IMR-90 (cell line): Measurements from ENCODE around the gene BLNK. TPM values are rescaled to one million over a fixed set of nuclear protein-coding genes. Genes with fewer than 3 reads are reported as not detected.

Source experiments
- ATAC-seq: fragments of 200-7000 bp; cut with Tn5 transposase; 2 replicates; pipeline ENCODE4 v1.9.1; 2020; ENCODE audit warnings: low read depth, mild to moderate bottlenecking, moderate library complexity
- BruUV-seq: library from RNA; stranded (reverse); fragments of 400-500 nt; replicated peaks from 2 replicates; lab custom pipeline; 2021; lab: Mats Ljungman, UMichigan
- CTCF ChIA-PET: fragments of 300-600 bp; formaldehyde crosslinking; extraction: SDS; loops from one replicate; lab custom pipeline; 2021; ENCODE audit warnings: antibody characterized with exemption; lab: Yijun Ruan, JAX
- POLR2A ChIA-PET: fragments of 300-600 bp; sonication (Branson Sonifier 250); formaldehyde crosslinking; loops from one replicate; lab custom pipeline; 2022; ENCODE audit warnings: antibody characterized with exemption; ENCODE audit not compliant: unreplicated experiment; lab: Charles Lee
- DNase-seq: peaks from one replicate; pipeline ENCODE4 v3.0.0; 2013
- H2AFZ ChIP-seq: replicated peaks from 2 replicates; pipeline ENCODE3; 2013; ENCODE audit warnings: low read length, mild to moderate bottlenecking; ENCODE audit not compliant: poor library complexity
- H2AK5ac ChIP-seq: 2 replicates; pipeline ENCODE4 v1.6.1; 2013; ENCODE audit warnings: low read depth, low read length, inconsistent platforms
- H2AK9ac ChIP-seq: replicated peaks from 2 replicates; pipeline ENCODE3; 2013; ENCODE audit warnings: mild to moderate bottlenecking, low read depth, low read length, moderate library complexity; ENCODE audit not compliant: poor library complexity
- H2BK120ac ChIP-seq: 2 replicates; pipeline ENCODE4 v1.6.1; 2013; ENCODE audit warnings: low read depth, low read length, inconsistent platforms
- H2BK15ac ChIP-seq: 3 replicates; pipeline ENCODE4 v1.6.1; 2013; ENCODE audit warnings: low read depth, low read length, inconsistent platforms
- H2BK20ac ChIP-seq: 2 replicates; pipeline ENCODE4 v1.6.1; 2013; ENCODE audit warnings: low read depth, mild to moderate bottlenecking, inconsistent platforms, low read length, moderate library complexity
- H2BK5ac ChIP-seq: 2 replicates; pipeline ENCODE4 v1.6.1; 2013; ENCODE audit warnings: mild to moderate bottlenecking, low read depth, low read length, inconsistent platforms; ENCODE audit not compliant: poor library complexity, severe bottlenecking
- H3K14ac ChIP-seq: replicated peaks from 2 replicates; pipeline ENCODE4 v1.6.1; 2013; ENCODE audit warnings: low read depth, low read length, inconsistent platforms
- H3K18ac ChIP-seq: 2 replicates; pipeline ENCODE4 v1.6.1; 2013; ENCODE audit warnings: low read depth, low read length, control low read depth
- H3K23ac ChIP-seq: 2 replicates; pipeline ENCODE4 v1.6.1; 2013; ENCODE audit warnings: low read depth, low read length, inconsistent platforms
- H3K27ac ChIP-seq: 2 replicates; pipeline ENCODE4 v1.5.1; 2013; ENCODE audit warnings: mild to moderate bottlenecking, control low read depth, low read length; ENCODE audit not compliant: insufficient read depth
- H3K27me3 ChIP-seq: 2 replicates; pipeline ENCODE4 v1.6.1; 2013; ENCODE audit warnings: low read length; ENCODE audit not compliant: control insufficient read depth, insufficient read depth
- H3K36me3 ChIP-seq: 2 replicates; pipeline ENCODE4 v1.6.1; 2013; ENCODE audit warnings: low read length, mixed read lengths; ENCODE audit not compliant: control insufficient read depth, insufficient read depth
- H3K4ac ChIP-seq: 2 replicates; pipeline ENCODE4 v1.6.1; 2013; ENCODE audit warnings: low read depth, low read length, inconsistent platforms
- H3K4me1 ChIP-seq: 2 replicates; pipeline ENCODE4 v1.6.1; 2013; ENCODE audit warnings: low read length, mixed read lengths; ENCODE audit not compliant: control insufficient read depth, insufficient read depth
- H3K4me2 ChIP-seq: 2 replicates; pipeline ENCODE4 v1.6.1; 2013; ENCODE audit warnings: low read depth, mild to moderate bottlenecking, control low read depth, low read length, moderate library complexity
- H3K4me3 ChIP-seq: 2 replicates; pipeline ENCODE4 v1.5.1; 2013; ENCODE audit warnings: low read depth, mild to moderate bottlenecking, control low read depth, low read length, moderate library complexity; ENCODE audit not compliant: insufficient read depth
- H3K56ac ChIP-seq: 2 replicates; pipeline ENCODE4 v1.6.1; 2013; ENCODE audit warnings: low read length, inconsistent platforms; ENCODE audit not compliant: insufficient read depth; ENCODE audit errors: extremely low read depth
- H3K79me1 ChIP-seq, 2 experiments: 2 replicates each; pipeline ENCODE4 v1.6.1; 2013; ENCODE audit warnings: low read length in 2 of 2, inconsistent platforms in 1 of 2, low read depth in 1 of 2
- H3K9ac ChIP-seq: 2 replicates; pipeline ENCODE4 v1.6.1; 2013; ENCODE audit warnings: low read depth, low read length, control low read depth
- H3K9me1 ChIP-seq: 2 replicates; pipeline ENCODE4 v1.6.1; 2013; ENCODE audit warnings: low read length, inconsistent platforms; ENCODE audit not compliant: insufficient read depth
- H3K9me3 ChIP-seq: 2 replicates; pipeline ENCODE4 v1.6.1; 2013; ENCODE audit warnings: low read length; ENCODE audit not compliant: control insufficient read depth, insufficient read depth
- H4K20me1 ChIP-seq: 2 replicates; pipeline ENCODE4 v1.6.1; 2013; ENCODE audit warnings: low read length, inconsistent platforms; ENCODE audit not compliant: insufficient read depth
- H4K5ac ChIP-seq: 2 replicates; pipeline ENCODE4 v1.6.1; 2013; ENCODE audit warnings: mild to moderate bottlenecking, low read depth, low read length, control low read depth
- H4K8ac ChIP-seq, 2 experiments: 2 replicates each; pipeline ENCODE4 v1.6.1; 2013; ENCODE audit warnings: low read depth in 2 of 2, low read length in 2 of 2, control low read depth in 1 of 2, inconsistent platforms in 1 of 2
- H4K91ac ChIP-seq: 2 replicates; pipeline ENCODE4 v1.6.1; 2013; ENCODE audit warnings: low read depth, low read length, inconsistent platforms; ENCODE audit not compliant: insufficient read depth
- BHLHE40 ChIP-seq: fragments of 150-350 bp; IDR thresholded peaks from 2 replicates; pipeline ENCODE4 v1.6.1; 2016; ENCODE audit warnings: mild to moderate bottlenecking, low read depth, low read length
- CHD1 ChIP-seq: IDR thresholded peaks from 2 replicates; pipeline ENCODE4 v1.6.1; 2012; ENCODE audit warnings: low read depth, low read length, improper control_type of control experiment
- MAFK ChIP-seq: IDR thresholded peaks from 2 replicates; pipeline ENCODE4 v1.6.1; 2012; ENCODE audit warnings: low read depth, low read length, improper control_type of control experiment
- MAZ ChIP-seq: IDR thresholded peaks from 2 replicates; pipeline ENCODE4 v1.6.1; 2012; ENCODE audit warnings: low read depth, mild to moderate bottlenecking, low read length, improper control_type of control experiment, moderate library complexity, borderline replicate concordance
- MXI1 ChIP-seq: IDR thresholded peaks from 2 replicates; pipeline ENCODE4 v1.6.1; 2012; ENCODE audit warnings: low read depth, mild to moderate bottlenecking, low read length, moderate library complexity, borderline replicate concordance
- NFE2L2 ChIP-seq: fragments of 150-350 bp; IDR thresholded peaks from 2 replicates; pipeline ENCODE4 v1.6.1; 2016; ENCODE audit warnings: low read depth, mild to moderate bottlenecking, low read length
- POLR2A ChIP-seq: IDR thresholded peaks from 2 replicates; pipeline ENCODE4 v1.6.1; 2012; ENCODE audit warnings: mild to moderate bottlenecking, low read depth, low read length
- RAD21 ChIP-seq: IDR thresholded peaks from 2 replicates; pipeline ENCODE4 v1.6.1; 2012; ENCODE audit warnings: low read length, improper control_type of control experiment
- RCOR1 ChIP-seq: IDR thresholded peaks from 2 replicates; pipeline ENCODE4 v1.6.1; 2012; ENCODE audit warnings: mild to moderate bottlenecking, low read length, improper control_type of control experiment; ENCODE audit not compliant: insufficient replicate concordance
- RFX5 ChIP-seq: IDR thresholded peaks from 2 replicates; pipeline ENCODE4 v1.8.0; 2012; ENCODE audit warnings: low read depth, mild to moderate bottlenecking, low read length, moderate library complexity
- SMC3 ChIP-seq: fragments of 150-350 bp; IDR thresholded peaks from 2 replicates; pipeline ENCODE4 v1.6.1; 2016; ENCODE audit warnings: low read depth, mild to moderate bottlenecking, antibody characterized with exemption, low read length, moderate library complexity
- WGBS, 2 experiments: methylation state at CpG; one replicate each; pipeline versions ENCODE4 v1.1.5 to v1.1.7; 2013; ENCODE audit warnings: missing lambda C conversion rate in 2 of 2; ENCODE audit not compliant: insufficient read length in 1 of 2; ENCODE audit errors: extremely low coverage in 2 of 2; 5-methylcytosine and 5-hydroxymethylcytosine counted together
- dilution Hi-C: fragments of 300-500 bp; cut with HindIII; formaldehyde crosslinking; loops from one replicate; pipeline ENCODE4 v1.14.3; 2018; ENCODE audit warnings: low sequenced_read_pairs; ENCODE audit not compliant: unreplicated experiment
- in situ Hi-C: fragments of 300-500 bp; cut with MboI; formaldehyde crosslinking; loops from 3 replicates; pipeline ENCODE4 v1.14.3; 2019; ENCODE audit warnings: low sequenced_read_pairs, inconsistent platforms, mixed read lengths
- intact Hi-C: fragments of 100-400 bp; cut with micrococcal nuclease; formaldehyde crosslinking; loops from 2 replicates; pipeline ENCODE4 v1.10.0; 2022
- polyA plus RNA-seq, 3 experiments: library from polyadenylated mRNA; depleted of rRNA; stranded (reverse); fragments of >200 nt; gene quantifications; 2 replicates each; pipeline ENCODE4 v1.2.3, GENCODE V29; 2012; ENCODE audit warnings: low replicate concordance in 1 of 3
- total RNA-seq: library from RNA; depleted of rRNA; stranded (reverse); fragments of >200 nt; gene quantifications from 2 replicates; pipeline ENCODE4 v1.2.3, GENCODE V29; 2012
- TF ChIP-seq, protein P1 (sequence below): fragments of 150-350 bp; IDR thresholded peaks from 2 replicates; pipeline ENCODE4 v1.6.1; 2016; ENCODE audit warnings: low read depth, mild to moderate bottlenecking, low read length, moderate library complexity, borderline replicate concordance
- TF ChIP-seq, protein P2 (sequence below): fragments of 150-350 bp; IDR thresholded peaks from 2 replicates; pipeline ENCODE4 v1.6.1; 2017; ENCODE audit warnings: mild to moderate bottlenecking, antibody characterized with exemption, low read length, low read depth

The BLNK gene
- total and polyA plus RNA-seq, 2 of the 4 experiments (the other 2 are of a cell fraction), result not detected

DNA sequence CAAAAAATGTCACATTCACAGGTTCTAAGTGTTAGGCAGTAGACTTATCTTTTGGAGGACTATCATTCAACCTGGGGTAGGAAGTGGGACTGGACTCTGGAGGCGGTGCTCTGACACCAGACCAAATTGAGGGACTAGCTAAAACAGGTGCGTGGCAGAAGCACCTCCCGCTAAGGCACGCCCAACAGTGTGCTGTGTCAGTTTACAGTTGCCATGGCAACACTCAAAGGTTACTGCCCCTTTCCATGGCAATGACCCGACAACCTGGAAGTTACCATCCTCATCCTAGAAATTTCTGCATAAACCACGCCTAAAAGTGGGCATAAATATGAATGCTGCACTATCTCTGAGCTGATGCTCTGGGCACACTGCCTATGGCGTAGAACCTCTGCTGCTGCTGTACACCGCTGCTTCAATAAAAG lies 14.0 kb upstream of the BLNK start:
- H4K20me1 ChIP-seq, result no peaks in the 10 kb centered on the region
- no peak overlapping the region for H2AK9ac ChIP-seq
- TF ChIP-seq, protein P1, sequence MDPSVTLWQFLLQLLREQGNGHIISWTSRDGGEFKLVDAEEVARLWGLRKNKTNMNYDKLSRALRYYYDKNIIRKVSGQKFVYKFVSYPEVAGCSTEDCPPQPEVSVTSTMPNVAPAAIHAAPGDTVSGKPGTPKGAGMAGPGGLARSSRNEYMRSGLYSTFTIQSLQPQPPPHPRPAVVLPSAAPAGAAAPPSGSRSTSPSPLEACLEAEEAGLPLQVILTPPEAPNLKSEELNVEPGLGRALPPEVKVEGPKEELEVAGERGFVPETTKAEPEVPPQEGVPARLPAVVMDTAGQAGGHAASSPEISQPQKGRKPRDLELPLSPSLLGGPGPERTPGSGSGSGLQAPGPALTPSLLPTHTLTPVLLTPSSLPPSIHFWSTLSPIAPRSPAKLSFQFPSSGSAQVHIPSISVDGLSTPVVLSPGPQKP, result no peak
- TF ChIP-seq MXI1, result no peak
- no peak for TF ChIP-seq POLR2A
- no peak for TF ChIP-seq CHD1
- TF ChIP-seq MAFK, result no peak
- TF ChIP-seq BHLHE40, result no peak
- TF ChIP-seq, protein P2, sequence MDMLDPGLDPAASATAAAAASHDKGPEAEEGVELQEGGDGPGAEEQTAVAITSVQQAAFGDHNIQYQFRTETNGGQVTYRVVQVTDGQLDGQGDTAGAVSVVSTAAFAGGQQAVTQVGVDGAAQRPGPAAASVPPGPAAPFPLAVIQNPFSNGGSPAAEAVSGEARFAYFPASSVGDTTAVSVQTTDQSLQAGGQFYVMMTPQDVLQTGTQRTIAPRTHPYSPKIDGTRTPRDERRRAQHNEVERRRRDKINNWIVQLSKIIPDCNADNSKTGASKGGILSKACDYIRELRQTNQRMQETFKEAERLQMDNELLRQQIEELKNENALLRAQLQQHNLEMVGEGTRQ, result no peak
- no peak for TF ChIP-seq RFX5
- TF ChIP-seq RCOR1, result no peak
- TF ChIP-seq RAD21, result no peak
- no peak for TF ChIP-seq NFE2L2
- no peak for TF ChIP-seq SMC3
- no peak for TF ChIP-seq MAZ
- H3K4me2 ChIP-seq, result no peak overlapping the region
- H2AFZ ChIP-seq, result no peak overlapping the region
- no peak overlapping the region for H2BK5ac ChIP-seq
- no peaks in the 10 kb centered on the region for H3K4me1 ChIP-seq
- H4K91ac ChIP-seq, result no peak overlapping the region
- ATAC-seq, result no peak
- dilution Hi-C loops (no loop called here), in situ Hi-C loops (no loop called here), intact Hi-C loops (no loop called here)
- CTCF ChIA-PET, result interaction anchor here (0.7 kb wide), 1 partner anchor 56 kb away, joined by 5 read pairs; no protein-coding TSS in a partner anchor
- H3K36me3 ChIP-seq, result no peaks in the 10 kb centered on the region
- H2BK20ac ChIP-seq, result no peak overlapping the region
- H3K27me3 ChIP-seq, result no peaks in the 10 kb centered on the region
- H3K23ac ChIP-seq, result no peak overlapping the region
- no peak overlapping the region for H3K4me3 ChIP-seq
- H3K9ac ChIP-seq, result no peak overlapping the region
- H4K5ac ChIP-seq, result no peak overlapping the region
- WGBS, 2 experiments, result 25% methylated on average over 4 of the region's 8 CpGs; no CpG with 5 or more reads in 1 of the 2 experiments
- no peak overlapping the region for H2AK5ac ChIP-seq
- H3K27ac ChIP-seq, result no peak overlapping the region
- POLR2A ChIA-PET, result no interaction called here
- H3K4ac ChIP-seq, result no peak overlapping the region
- no peak overlapping the region for H3K56ac ChIP-seq
- no peaks in the 10 kb centered on the region for H3K79me1 ChIP-seq
- H3K9me3 ChIP-seq, result no peaks in the 10 kb centered on the region
- no peak overlapping the region for H3K18ac ChIP-seq
- BruUV-seq, result no TSS peak
- H3K9me1 ChIP-seq, result no peaks in the 10 kb centered on the region
- no peak overlapping the region for H4K8ac ChIP-seq
- no peak overlapping the region for H2BK120ac ChIP-seq
- no peak for DNase-seq
- no peak overlapping the region for H2BK15ac ChIP-seq
- H3K14ac ChIP-seq, result no peak overlapping the region
